CD14-positive monocyte (primary cell): ENCODE results near the gene CCND1. TPM values are rescaled to one million over a fixed set of nuclear protein-coding genes. Genes with fewer than 3 reads are reported as not detected.

Experiments
- DNase-seq, 3 donors: peaks; one replicate each; pipeline ENCODE4 v3.0.0-alpha.2; 2011 to 2022
- H2AFZ ChIP-seq: 2 replicates; pipeline ENCODE4 v1.6.0; 2012; ENCODE audit warnings: mild to moderate bottlenecking, low read depth, low read length, inconsistent platforms; ENCODE audit not compliant: insufficient read depth, poor library complexity, severe bottlenecking
- H3K27ac ChIP-seq, 2 donors: 1 replicate in 1 of 2; 2 replicates in 1 of 2; pipeline ENCODE4 v1.5.1; 2012 to 2013; ENCODE audit warnings: low read length in 2 of 2, control low read depth in 1 of 2, inconsistent platforms in 1 of 2, low read depth in 1 of 2, mild to moderate bottlenecking in 1 of 2
- H3K27me3 ChIP-seq, 2 donors: one replicate each; pipeline versions ENCODE4 v1.6.0 to v1.6.1; 2011 to 2013; ENCODE audit warnings: low read length in 2 of 2; ENCODE audit not compliant: control insufficient read depth in 2 of 2, insufficient read depth in 2 of 2
- H3K36me3 ChIP-seq, 2 donors: replicated peaks in 1 of 2; 1 replicate in 1 of 2; 2 replicates in 1 of 2; pipeline versions ENCODE4 v1.5.1 to v1.6.1; 2012 to 2013; ENCODE audit warnings: low read length in 2 of 2, control low read depth in 1 of 2, inconsistent platforms in 1 of 2, mild to moderate bottlenecking in 1 of 2; ENCODE audit not compliant: insufficient read depth in 2 of 2, control insufficient read depth in 1 of 2
- H3K4me1 ChIP-seq, 2 donors: 1 replicate in 1 of 2; 2 replicates in 1 of 2; pipeline versions ENCODE4 v1.5.1 to v1.6.1; 2012 to 2013; ENCODE audit warnings: low read length in 2 of 2, control low read depth in 1 of 2, inconsistent platforms in 1 of 2, mild to moderate bottlenecking in 1 of 2, moderate library complexity in 1 of 2; ENCODE audit not compliant: insufficient read depth in 2 of 2, control insufficient read depth in 1 of 2
- H3K4me2 ChIP-seq: replicated peaks from 2 replicates; pipeline ENCODE3; 2012; ENCODE audit warnings: low read length, moderate library complexity, mild to moderate bottlenecking; ENCODE audit not compliant: poor library complexity, severe bottlenecking; ENCODE audit errors: extremely low read depth
- H3K4me3 ChIP-seq, 3 experiments: fragments of 200-600 bp in 1 of 3; sonication (generic) in 1 of 3; replicated peaks in 1 of 3; 1 replicate in 2 of 3; 2 replicates in 1 of 3; pipeline ENCODE4 v1.5.1; 2011 to 2013; ENCODE audit warnings: low read length in 3 of 3, mild to moderate bottlenecking in 3 of 3, control low read depth in 2 of 3, low read depth in 2 of 3, inconsistent platforms in 1 of 3, moderate library complexity in 1 of 3
- H3K79me2 ChIP-seq: 2 replicates; pipeline ENCODE4 v1.6.0; 2012; ENCODE audit warnings: mild to moderate bottlenecking, control low read depth, inconsistent platforms, low read length, moderate library complexity; ENCODE audit not compliant: insufficient read depth
- H3K9ac ChIP-seq: 2 replicates; pipeline ENCODE4 v1.6.0; 2017; ENCODE audit warnings: low read length, mild to moderate bottlenecking; ENCODE audit not compliant: insufficient read depth, poor library complexity, severe bottlenecking
- H3K9me3 ChIP-seq, 2 donors: replicated peaks in 1 of 2; 1 replicate in 1 of 2; 2 replicates in 1 of 2; pipeline versions ENCODE4 v1.5.1 to v1.6.1; 2012 to 2013; ENCODE audit warnings: low read length in 2 of 2, control low read depth in 1 of 2; ENCODE audit not compliant: control insufficient read depth in 1 of 2, insufficient read depth in 1 of 2
- H4K20me1 ChIP-seq: 2 replicates; pipeline ENCODE4 v1.6.0; 2012; ENCODE audit warnings: mild to moderate bottlenecking, low read length, control low read depth, moderate library complexity; ENCODE audit not compliant: insufficient read depth
- H3K27ac Mint-ChIP-seq, 7 donors: one replicate each; pipeline ENCODE4 v1.8.0; 2020; ENCODE audit warnings: mild to moderate bottlenecking in 7 of 7, mixed read lengths in 7 of 7, moderate library complexity in 6 of 7, inconsistent platforms in 2 of 7
- H3K27me3 Mint-ChIP-seq, 3 donors: one replicate each; pipeline ENCODE4 v1.8.0; 2021 to 2022; ENCODE audit warnings: low read depth in 3 of 3, mild to moderate bottlenecking in 3 of 3, mixed read lengths in 3 of 3, moderate library complexity in 3 of 3, inconsistent platforms in 1 of 3
- H3K36me3 Mint-ChIP-seq, 2 donors: one replicate each; pipeline ENCODE4 v1.8.0; 2020; ENCODE audit warnings: mixed read lengths in 2 of 2, inconsistent platforms in 1 of 2, mild to moderate bottlenecking in 1 of 2
- H3K4me1 Mint-ChIP-seq: one replicate; pipeline ENCODE4 v1.8.0; 2020; ENCODE audit warnings: mild to moderate bottlenecking, mixed read lengths
- H3K4me3 Mint-ChIP-seq, 2 donors: one replicate each; pipeline ENCODE4 v1.8.0; 2020; ENCODE audit warnings: mild to moderate bottlenecking in 2 of 2, mixed read lengths in 2 of 2, moderate library complexity in 1 of 2
- H3K9me3 Mint-ChIP-seq, 7 donors: one replicate each; pipeline ENCODE4 v1.8.0; 2020 to 2022; ENCODE audit warnings: mixed read lengths in 7 of 7, mild to moderate bottlenecking in 6 of 7, moderate library complexity in 6 of 7, inconsistent platforms in 2 of 7
- WGBS: methylation state at CpG from one replicate; pipeline ENCODE4 v1.1.5; 2013; ENCODE audit warnings: missing lambda C conversion rate; ENCODE audit not compliant: insufficient coverage; 5-methylcytosine and 5-hydroxymethylcytosine counted together
- intact Hi-C, 2 donors: fragments of 100-400 bp; cut with micrococcal nuclease; formaldehyde crosslinking; loops; one replicate each; pipeline versions ENCODE4 v1.15.0 to v1.15.1; 2023
- polyA plus RNA-seq, 3 donors: library from polyadenylated mRNA; depleted of rRNA in 1 of 3; unstranded in 2 of 3; stranded (reverse) in 1 of 3; fragments of 300-500 nt in 2 of 3; fragments of >200 nt in 1 of 3; fragmentation: Illumina TruSeq in 2 of 3; gene quantifications; 1 replicate in 2 of 3; 2 replicates in 1 of 3; pipeline ENCODE4 v1.2.3, GENCODE V29; 2012 to 2021
- TF ChIP-seq, protein P1 (sequence below): fragments of 200-600 bp; IDR thresholded peaks from one replicate; pipeline ENCODE4 v1.8.0; 2022; ENCODE audit warnings: antibody characterized with exemption, mild to moderate bottlenecking

The CCND1 gene
- polyA plus RNA-seq, 3 donors = 0.01 TPM; not detected in 2

DNA sequence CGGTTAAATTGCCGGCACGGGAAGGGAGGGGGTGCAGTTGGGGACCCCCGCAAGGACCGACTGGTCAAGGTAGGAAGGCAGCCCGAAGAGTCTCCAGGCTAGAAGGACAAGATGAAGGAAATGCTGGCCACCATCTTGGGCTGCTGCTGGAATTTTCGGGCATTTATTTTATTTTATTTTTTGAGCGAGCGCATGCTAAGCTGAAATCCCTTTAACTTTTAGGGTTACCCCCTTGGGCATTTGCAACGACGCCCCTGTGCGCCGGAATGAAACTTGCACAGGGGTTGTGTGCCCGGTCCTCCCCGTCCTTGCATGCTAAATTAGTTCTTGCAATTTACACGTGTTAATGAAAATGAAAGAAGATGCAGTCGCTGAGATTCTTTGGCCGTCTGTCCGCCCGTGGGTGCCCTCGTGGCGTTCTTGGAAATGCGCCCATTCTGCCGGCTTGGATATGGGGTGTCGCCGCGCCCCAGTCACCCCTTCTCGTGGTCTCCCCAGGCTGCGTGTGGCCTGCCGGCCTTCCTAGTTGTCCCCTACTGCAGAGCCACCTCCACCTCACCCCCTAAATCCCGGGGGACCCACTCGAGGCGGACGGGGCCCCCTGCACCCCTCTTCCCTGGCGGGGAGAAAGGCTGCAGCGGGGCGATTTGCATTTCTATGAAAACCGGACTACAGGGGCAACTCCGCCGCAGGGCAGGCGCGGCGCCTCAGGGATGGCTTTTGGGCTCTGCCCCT, 529 bp upstream of the CCND1 start:
- H3K4me3 Mint-ChIP-seq = peak overlapping the region; percentile 67 to 83
- intact Hi-C loops = loop anchor here (5.0 kb wide), 2 partner anchors 247 to 348 kb away; partner anchors contain the start of gene MYEOV (in 1 of the 2)
- peak overlapping the region in 1 of 3 experiments; percentile 55 for H3K4me3 ChIP-seq
- no peak overlapping the region for H2AFZ ChIP-seq
- peaks cover 46 to 59% of the 10 kb centered on the region in 2 donors for H3K4me1 ChIP-seq
- H3K9me3 Mint-ChIP-seq = peaks cover 0 to 25% (median 10%) of the 10 kb centered on the region in 7 donors
- 1% methylated on average over 34 of the region's 43 CpGs for WGBS
- no peak overlapping the region for H3K27ac ChIP-seq
- H3K4me2 ChIP-seq = peak overlapping the region; percentile 95
- H3K9me3 ChIP-seq = peaks cover 0 to 22% of the 10 kb centered on the region in 2 donors
- H3K27ac Mint-ChIP-seq = no peak overlapping the region
- H3K79me2 ChIP-seq = no peaks in the 10 kb centered on the region
- H3K4me1 Mint-ChIP-seq = peaks cover 34% of the 10 kb centered on the region
- H4K20me1 ChIP-seq = no peaks in the 10 kb centered on the region
- H3K27me3 Mint-ChIP-seq = peaks cover 64 to 90% (median 69%) of the 10 kb centered on the region in 3 donors
- H3K36me3 ChIP-seq = no peaks in the 10 kb centered on the region
- peaks cover 2 to 3% of the 10 kb centered on the region in 2 donors for H3K36me3 Mint-ChIP-seq
- no peak overlapping the region for H3K9ac ChIP-seq
- peaks cover 50 to 81% of the 10 kb centered on the region in 2 donors for H3K27me3 ChIP-seq
- TF ChIP-seq, protein P1, sequence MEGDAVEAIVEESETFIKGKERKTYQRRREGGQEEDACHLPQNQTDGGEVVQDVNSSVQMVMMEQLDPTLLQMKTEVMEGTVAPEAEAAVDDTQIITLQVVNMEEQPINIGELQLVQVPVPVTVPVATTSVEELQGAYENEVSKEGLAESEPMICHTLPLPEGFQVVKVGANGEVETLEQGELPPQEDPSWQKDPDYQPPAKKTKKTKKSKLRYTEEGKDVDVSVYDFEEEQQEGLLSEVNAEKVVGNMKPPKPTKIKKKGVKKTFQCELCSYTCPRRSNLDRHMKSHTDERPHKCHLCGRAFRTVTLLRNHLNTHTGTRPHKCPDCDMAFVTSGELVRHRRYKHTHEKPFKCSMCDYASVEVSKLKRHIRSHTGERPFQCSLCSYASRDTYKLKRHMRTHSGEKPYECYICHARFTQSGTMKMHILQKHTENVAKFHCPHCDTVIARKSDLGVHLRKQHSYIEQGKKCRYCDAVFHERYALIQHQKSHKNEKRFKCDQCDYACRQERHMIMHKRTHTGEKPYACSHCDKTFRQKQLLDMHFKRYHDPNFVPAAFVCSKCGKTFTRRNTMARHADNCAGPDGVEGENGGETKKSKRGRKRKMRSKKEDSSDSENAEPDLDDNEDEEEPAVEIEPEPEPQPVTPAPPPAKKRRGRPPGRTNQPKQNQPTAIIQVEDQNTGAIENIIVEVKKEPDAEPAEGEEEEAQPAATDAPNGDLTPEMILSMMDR = peak; percentile 12
- DNase-seq = no peak

DNA sequence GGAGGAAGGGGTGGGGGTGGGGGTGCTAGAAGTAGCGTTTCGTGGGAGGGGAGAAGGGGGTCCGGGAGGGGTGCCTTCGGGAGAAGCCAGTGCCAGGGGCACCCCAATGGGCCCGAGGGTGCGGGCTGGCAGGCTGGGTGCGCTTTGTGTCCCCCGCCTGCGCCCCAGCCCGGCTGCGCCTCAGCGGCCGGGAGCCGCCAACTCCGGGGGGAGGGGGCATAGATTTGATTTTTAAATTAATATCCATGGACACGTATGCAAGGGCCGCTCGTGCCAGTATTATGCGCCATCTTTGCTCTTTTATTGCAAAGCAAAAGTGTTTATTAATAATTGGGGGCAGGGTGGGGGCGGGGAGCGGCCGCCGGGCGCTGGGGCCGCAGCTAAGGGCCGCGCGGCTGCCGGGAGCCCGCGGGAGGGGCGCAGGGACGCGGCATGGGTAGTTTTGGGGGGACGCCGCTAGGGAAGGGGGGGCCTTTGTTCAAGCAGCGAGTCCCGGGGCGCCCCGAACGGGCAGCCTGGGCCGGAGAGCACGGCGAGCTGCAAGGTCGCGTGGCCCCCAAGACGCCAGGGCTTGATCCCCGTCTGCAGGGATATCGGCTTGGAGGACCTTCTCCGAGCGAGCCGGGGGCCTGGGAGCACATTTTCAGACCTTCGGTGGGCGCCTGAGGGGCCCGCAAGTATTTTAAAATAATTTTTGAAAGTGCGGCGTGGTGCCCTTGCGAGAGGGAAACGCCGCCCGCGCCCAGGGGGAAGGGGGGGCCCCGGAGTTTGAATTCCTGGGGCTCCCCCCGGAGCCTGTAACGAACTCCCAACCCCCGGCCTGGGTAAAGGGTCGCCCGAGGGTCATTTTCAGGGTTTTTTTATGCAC, 959 bp downstream of the CCND1 start:
- TF ChIP-seq, protein P1 = no peak
- H3K27ac Mint-ChIP-seq = no peak overlapping the region
- Histone ChIP-seq H3K4me1 (peaks cover 42 to 52% of the 10 kb centered on the region in 2 donors), H3K4me2 (peak overlapping the region; percentile 95), H3K9ac (peak overlapping the region; percentile 59), H3K79me2 (no peaks in the 10 kb centered on the region), H3K36me3 (no peaks in the 10 kb centered on the region), H4K20me1 (no peaks in the 10 kb centered on the region), H2AFZ (peak overlapping the region; percentile 83), H3K27me3 (peaks cover 37 to 66% of the 10 kb centered on the region in 2 donors), H3K9me3 (peaks cover 0 to 15% of the 10 kb centered on the region in 2 donors), H3K27ac (no peak overlapping the region), H3K4me3 (peak overlapping the region; percentile 51 to 87 (median 53))
- peaks cover 0 to 21% (median 10%) of the 10 kb centered on the region in 7 donors for H3K9me3 Mint-ChIP-seq
- H3K36me3 Mint-ChIP-seq = peaks cover 2 to 3% of the 10 kb centered on the region in 2 donors
- WGBS = under 1% methylated on average over 47 of the region's 68 CpGs
- H3K4me3 Mint-ChIP-seq = peak overlapping the region; percentile 73 to 85
- no peak for DNase-seq
- intact Hi-C loops = loop anchor here (2.0 to 5.0 kb wide), 4 partner anchors 245 to 541 kb away; partner anchors contain the start of gene MYEOV (in 1 of the 2)
- H3K27me3 Mint-ChIP-seq = peaks cover 52 to 77% (median 57%) of the 10 kb centered on the region in 3 donors
- H3K4me1 Mint-ChIP-seq = peaks cover 30% of the 10 kb centered on the region
